WTC11 (cell line): ENCODE results near the gene ADARB2. TPM values are rescaled to one million over a fixed set of nuclear protein-coding genes. Genes with fewer than 3 reads are reported as not detected.
"Not testable (repeated sequence)": the region's sequence is repeated elsewhere in the genome, so short reads cannot be mapped to it uniquely, and the experiment has no call there.

Source experiments
- ATAC-seq: fragments of 200-7000 bp; cut with Tn5 transposase; 2 replicates; pipeline ENCODE4 v1.10.0; 2021; ENCODE audit warnings: mild to moderate bottlenecking, moderate library complexity
- CTCF ChIA-PET: fragments of 300-600 bp; sonication (Branson Sonifier 250); formaldehyde crosslinking; loops from one replicate; lab custom pipeline; 2021; ENCODE audit warnings: antibody characterized with exemption; lab: Charles Lee
- POLR2A ChIA-PET: fragments of 350-600 bp; sonication (Branson Sonifier 250); formaldehyde crosslinking; loops from one replicate; lab custom pipeline; 2021; ENCODE audit warnings: antibody characterized with exemption; lab: Charles Lee
- DNase-seq: peaks from one replicate; pipeline ENCODE4 v3.0.0; 2021; ENCODE audit warnings: low spot score
- H3K27ac Mint-ChIP-seq: 2 replicates; pipeline ENCODE4 v1.8.0; 2021; ENCODE audit warnings: mixed read lengths
- H3K27me3 Mint-ChIP-seq: 2 replicates; pipeline ENCODE4 v1.8.0; 2021; ENCODE audit warnings: low read depth, mild to moderate bottlenecking, moderate library complexity, mixed read lengths
- H3K36me3 Mint-ChIP-seq: 2 replicates; pipeline ENCODE4 v1.8.0; 2021; ENCODE audit warnings: mixed read lengths
- H3K4me1 Mint-ChIP-seq: 2 replicates; pipeline ENCODE4 v1.8.0; 2022; ENCODE audit warnings: mixed read lengths
- H3K4me3 Mint-ChIP-seq: 2 replicates; pipeline ENCODE4 v1.8.0; 2021; ENCODE audit warnings: mild to moderate bottlenecking, moderate library complexity, mixed read lengths
- H3K9me3 Mint-ChIP-seq: 2 replicates; pipeline ENCODE4 v1.8.0; 2021; ENCODE audit warnings: mixed read lengths
- AFF4 ChIP-seq: sonication (generic); formaldehyde crosslinking; IDR thresholded peaks from 2 replicates; pipeline ENCODE4 v1.8.1; 2023; ENCODE audit warnings: mild to moderate bottlenecking, missing genetic modification reagents, borderline replicate concordance
- ATF3 ChIP-seq: sonication (generic); formaldehyde crosslinking; conservative IDR thresholded peaks from 2 replicates; pipeline ENCODE4 v1.8.1; 2022; ENCODE audit warnings: mild to moderate bottlenecking, missing genetic modification reagents
- CREB1 ChIP-seq: sonication (generic); formaldehyde crosslinking; IDR thresholded peaks from 2 replicates; pipeline ENCODE4 v1.8.0; 2023; ENCODE audit warnings: mild to moderate bottlenecking, missing genetic modification reagents
- CTCF ChIP-seq: fragments of 200-600 bp; IDR thresholded peaks from 2 replicates; pipeline ENCODE4 v1.8.0; 2022; ENCODE audit warnings: antibody characterized with exemption
- ELF4 ChIP-seq: sonication (generic); formaldehyde crosslinking; IDR thresholded peaks from 2 replicates; pipeline ENCODE4 v1.8.1; 2022; ENCODE audit warnings: low read depth, mild to moderate bottlenecking, moderate library complexity, missing genetic modification reagents
- FOXK1 ChIP-seq: sonication (generic); formaldehyde crosslinking; IDR thresholded peaks from 2 replicates; pipeline ENCODE4 v1.8.0; 2022; ENCODE audit warnings: mild to moderate bottlenecking, moderate library complexity, missing genetic modification reagents
- FOXP1 ChIP-seq: sonication (generic); formaldehyde crosslinking; IDR thresholded peaks from 2 replicates; pipeline ENCODE4 v1.8.0; 2022; ENCODE audit warnings: missing genetic modification reagents, mild to moderate bottlenecking, moderate library complexity, borderline replicate concordance
- GTF2I ChIP-seq: fragments of 250-450 bp; sonication (Bioruptor Pico); conservative IDR thresholded peaks from 2 replicates; pipeline ENCODE4 v1.4.0; 2021; ENCODE audit warnings: mild to moderate bottlenecking
- NR1H2 ChIP-seq: sonication (generic); formaldehyde crosslinking; IDR thresholded peaks from 2 replicates; pipeline ENCODE4 v1.9.0; 2021; ENCODE audit warnings: mild to moderate bottlenecking, moderate library complexity, missing genetic modification reagents
- NR3C1 ChIP-seq: sonication (generic); formaldehyde crosslinking; conservative IDR thresholded peaks from 2 replicates; pipeline ENCODE4 v1.8.1; 2023; ENCODE audit warnings: low read depth, mild to moderate bottlenecking, missing genetic modification reagents
- OVOL2 ChIP-seq: fragments of 250-450 bp; sonication (Bioruptor Pico); IDR thresholded peaks from 2 replicates; pipeline ENCODE4 v1.9.0; 2021; ENCODE audit warnings: mild to moderate bottlenecking, borderline replicate concordance
- PREB ChIP-seq: sonication (generic); formaldehyde crosslinking; IDR thresholded peaks from 2 replicates; pipeline ENCODE4 v1.8.1; 2022; ENCODE audit warnings: mild to moderate bottlenecking, missing genetic modification reagents, moderate library complexity, borderline replicate concordance
- TCF7 ChIP-seq: sonication (generic); formaldehyde crosslinking; IDR thresholded peaks from 2 replicates; pipeline ENCODE4 v1.8.0; 2022; ENCODE audit warnings: mild to moderate bottlenecking, low read depth, missing genetic modification reagents, moderate library complexity
- ZBTB21 ChIP-seq: sonication (generic); formaldehyde crosslinking; IDR thresholded peaks from 2 replicates; pipeline ENCODE4 v1.8.1; 2023; ENCODE audit warnings: mild to moderate bottlenecking, missing genetic modification reagents, borderline replicate concordance
- ZNF263 ChIP-seq: sonication (generic); formaldehyde crosslinking; IDR thresholded peaks from 2 replicates; pipeline ENCODE4 v1.8.1; 2022; ENCODE audit warnings: low read depth, mild to moderate bottlenecking, moderate library complexity, missing genetic modification reagents
- ZNF396 ChIP-seq: fragments of 250-450 bp; sonication (Bioruptor Pico); IDR thresholded peaks from 2 replicates; pipeline ENCODE4 v1.8.0; 2021; ENCODE audit warnings: mild to moderate bottlenecking, moderate library complexity, borderline replicate concordance
- total RNA-seq: library from RNA; stranded (reverse); gene quantifications from 3 replicates; pipeline ENCODE4 v1.2.3, GENCODE V29; 2021
- TF ChIP-seq, protein P1 (sequence below): sonication (generic); formaldehyde crosslinking; conservative IDR thresholded peaks from 2 replicates; pipeline ENCODE4 v1.8.1; 2023; ENCODE audit warnings: mild to moderate bottlenecking, low read depth, missing genetic modification reagents, moderate library complexity
- TF ChIP-seq, protein P2 (sequence below): sonication (generic); formaldehyde crosslinking; IDR thresholded peaks from 2 replicates; pipeline ENCODE4 v1.8.0; 2022; ENCODE audit warnings: missing genetic modification reagents

Gene ADARB2
- total RNA-seq, 1 experiment from 2014 or later = 3.7 TPM

- no peaks in the 10 kb centered on the region for H3K36me3 Mint-ChIP-seq
- peaks cover 7% of the 10 kb centered on the region; the same call in 1 of the 2 replicates for H3K27me3 Mint-ChIP-seq
Observed at GRCh38 chr10:1343176-1343575, 394.1 kb downstream of the ADARB2 start.

GRCh38 chr10:1341052-1341451 is 396.3 kb downstream of the ADARB2 start:
- H3K4me3 Mint-ChIP-seq, H3K4me1 Mint-ChIP-seq, H3K27ac Mint-ChIP-seq, POLR2A ChIA-PET, H3K36me3 Mint-ChIP-seq, DNase-seq, H3K27me3 Mint-ChIP-seq, CTCF ChIA-PET, H3K9me3 Mint-ChIP-seq, ATAC-seq: not testable (repeated sequence)

More at GRCh38 chr10:1343176-1343575, 394.1 kb downstream of the ADARB2 start:
- Mint-ChIP-seq H3K9me3 (peaks cover 5% of the 10 kb centered on the region; the same call in 1 of the 2 replicates), H3K27ac (no peak overlapping the region), H3K4me1 (peaks cover 7% of the 10 kb centered on the region), H3K4me3 (no peak overlapping the region)
- DNase-seq = no peak
- TF ChIP-seq FOXK1 (CRISPR knock-in tag) = no peak
- TF ChIP-seq GTF2I = no peak
- TF ChIP-seq OVOL2 = no peak
- TF ChIP-seq, protein P1, sequence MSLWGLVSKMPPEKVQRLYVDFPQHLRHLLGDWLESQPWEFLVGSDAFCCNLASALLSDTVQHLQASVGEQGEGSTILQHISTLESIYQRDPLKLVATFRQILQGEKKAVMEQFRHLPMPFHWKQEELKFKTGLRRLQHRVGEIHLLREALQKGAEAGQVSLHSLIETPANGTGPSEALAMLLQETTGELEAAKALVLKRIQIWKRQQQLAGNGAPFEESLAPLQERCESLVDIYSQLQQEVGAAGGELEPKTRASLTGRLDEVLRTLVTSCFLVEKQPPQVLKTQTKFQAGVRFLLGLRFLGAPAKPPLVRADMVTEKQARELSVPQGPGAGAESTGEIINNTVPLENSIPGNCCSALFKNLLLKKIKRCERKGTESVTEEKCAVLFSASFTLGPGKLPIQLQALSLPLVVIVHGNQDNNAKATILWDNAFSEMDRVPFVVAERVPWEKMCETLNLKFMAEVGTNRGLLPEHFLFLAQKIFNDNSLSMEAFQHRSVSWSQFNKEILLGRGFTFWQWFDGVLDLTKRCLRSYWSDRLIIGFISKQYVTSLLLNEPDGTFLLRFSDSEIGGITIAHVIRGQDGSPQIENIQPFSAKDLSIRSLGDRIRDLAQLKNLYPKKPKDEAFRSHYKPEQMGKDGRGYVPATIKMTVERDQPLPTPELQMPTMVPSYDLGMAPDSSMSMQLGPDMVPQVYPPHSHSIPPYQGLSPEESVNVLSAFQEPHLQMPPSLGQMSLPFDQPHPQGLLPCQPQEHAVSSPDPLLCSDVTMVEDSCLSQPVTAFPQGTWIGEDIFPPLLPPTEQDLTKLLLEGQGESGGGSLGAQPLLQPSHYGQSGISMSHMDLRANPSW (CRISPR knock-in tag) = no peak
- TF ChIP-seq NR3C1 (CRISPR knock-in tag) = no peak
- no peak for TF ChIP-seq ATF3
- TF ChIP-seq, protein P2, sequence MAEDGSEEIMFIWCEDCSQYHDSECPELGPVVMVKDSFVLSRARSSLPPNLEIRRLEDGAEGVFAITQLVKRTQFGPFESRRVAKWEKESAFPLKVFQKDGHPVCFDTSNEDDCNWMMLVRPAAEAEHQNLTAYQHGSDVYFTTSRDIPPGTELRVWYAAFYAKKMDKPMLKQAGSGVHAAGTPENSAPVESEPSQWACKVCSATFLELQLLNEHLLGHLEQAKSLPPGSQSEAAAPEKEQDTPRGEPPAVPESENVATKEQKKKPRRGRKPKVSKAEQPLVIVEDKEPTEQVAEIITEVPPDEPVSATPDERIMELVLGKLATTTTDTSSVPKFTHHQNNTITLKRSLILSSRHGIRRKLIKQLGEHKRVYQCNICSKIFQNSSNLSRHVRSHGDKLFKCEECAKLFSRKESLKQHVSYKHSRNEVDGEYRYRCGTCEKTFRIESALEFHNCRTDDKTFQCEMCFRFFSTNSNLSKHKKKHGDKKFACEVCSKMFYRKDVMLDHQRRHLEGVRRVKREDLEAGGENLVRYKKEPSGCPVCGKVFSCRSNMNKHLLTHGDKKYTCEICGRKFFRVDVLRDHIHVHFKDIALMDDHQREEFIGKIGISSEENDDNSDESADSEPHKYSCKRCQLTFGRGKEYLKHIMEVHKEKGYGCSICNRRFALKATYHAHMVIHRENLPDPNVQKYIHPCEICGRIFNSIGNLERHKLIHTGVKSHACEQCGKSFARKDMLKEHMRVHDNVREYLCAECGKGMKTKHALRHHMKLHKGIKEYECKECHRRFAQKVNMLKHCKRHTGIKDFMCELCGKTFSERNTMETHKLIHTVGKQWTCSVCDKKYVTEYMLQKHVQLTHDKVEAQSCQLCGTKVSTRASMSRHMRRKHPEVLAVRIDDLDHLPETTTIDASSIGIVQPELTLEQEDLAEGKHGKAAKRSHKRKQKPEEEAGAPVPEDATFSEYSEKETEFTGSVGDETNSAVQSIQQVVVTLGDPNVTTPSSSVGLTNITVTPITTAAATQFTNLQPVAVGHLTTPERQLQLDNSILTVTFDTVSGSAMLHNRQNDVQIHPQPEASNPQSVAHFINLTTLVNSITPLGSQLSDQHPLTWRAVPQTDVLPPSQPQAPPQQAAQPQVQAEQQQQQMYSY (CRISPR knock-in tag) = no peak
- TF ChIP-seq TCF7 (CRISPR knock-in tag) = no peak
- CTCF ChIA-PET = no interaction called here
- POLR2A ChIA-PET = no interaction called here
- ATAC-seq = no peak

DNA sequence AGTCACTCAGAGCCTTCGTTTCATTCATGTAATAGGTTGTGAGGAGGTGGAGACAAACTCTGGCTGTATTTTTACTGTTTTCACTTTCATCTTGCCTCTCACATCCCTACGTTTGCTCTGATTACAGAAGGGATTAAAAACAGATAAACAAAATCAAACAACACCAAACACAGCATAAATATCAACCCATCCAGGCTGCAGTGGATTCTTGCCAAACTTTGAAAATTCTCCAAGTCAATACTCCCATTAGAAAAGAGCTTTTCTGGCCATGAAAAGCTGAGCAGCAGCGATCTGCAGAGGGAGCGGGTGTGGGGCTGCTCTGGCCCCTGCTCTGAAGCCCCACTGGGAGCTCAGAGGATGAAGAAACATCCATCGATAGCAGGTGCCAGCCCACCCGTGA is 397.9 kb downstream of the ADARB2 start:
- ChIA-PET POLR2A (no interaction called here), CTCF (interaction anchor here (0.6 to 2.5 kb wide), 3 partner anchors 16 to 29 kb away, joined by 3 to 7 read pairs (median 4); no protein-coding TSS in a partner anchor)
- H3K36me3 Mint-ChIP-seq = no peaks in the 10 kb centered on the region
- no peak for TF ChIP-seq ELF4
- TF ChIP-seq PREB (CRISPR knock-in tag) = no peak
- TF ChIP-seq CREB1 (CRISPR knock-in tag) = no peak
- TF ChIP-seq AFF4 = no peak
- TF ChIP-seq CTCF = no peak
- TF ChIP-seq ZBTB21 (CRISPR knock-in tag) = no peak
- no peak for TF ChIP-seq ZNF396 (CRISPR knock-in tag)
- no peak for TF ChIP-seq NR1H2 (CRISPR knock-in tag)
- TF ChIP-seq ZNF263 (CRISPR knock-in tag) = no peak
- no peak for TF ChIP-seq FOXP1 (CRISPR knock-in tag)

More for the DNA sequence above, 397.9 kb downstream of the ADARB2 start:
- no peak overlapping the region for H3K27ac Mint-ChIP-seq
- peaks cover 5% of the 10 kb centered on the region; the same call in 1 of the 2 replicates for H3K9me3 Mint-ChIP-seq
- H3K4me3 Mint-ChIP-seq = no peak overlapping the region
- ATAC-seq = no peak
- no peak for DNase-seq
- peaks cover 10% of the 10 kb centered on the region for H3K4me1 Mint-ChIP-seq
- peaks cover 7% of the 10 kb centered on the region; the same call in 1 of the 2 replicates for H3K27me3 Mint-ChIP-seq
